Measurements from ENCODE around the gene IRAG1. TPM values are rescaled to one million over a fixed set of nuclear protein-coding genes. Genes with fewer than 3 reads are reported as not detected.

IRAG1 gene
- total RNA-seq, 4 donors from 2014 or later = 2.0 to 10.9 (median 4.0) TPM

GRCh38 chr11:10646681-10647355 lies 46.7 kb downstream of the IRAG1 start:
- WGBS, 2 donors = 89 to 91% methylated on average over 7 to 8 of the region's 8 CpGs
- no peak overlapping the region for H3K4me3 ChIP-seq (ENCODE audit: low read depth, poor library complexity, severe bottlenecking)
- DNase-seq (ENCODE audit: low spot score in 2 of 2) = no peak
- TF ChIP-seq CTCF (IDR thresholded peaks at IDR 0.05) (no peak), POLR2A (IDR thresholded peaks at IDR 0.05) (no peak)
- intact Hi-C loops (cut with DNase I; ENCODE audit: low total_unique reads) = no loop called here

GRCh38 chr11:10646005-10646404 lies 47.5 kb downstream of the IRAG1 start:
- H3K4me3 ChIP-seq (ENCODE audit: low read depth, poor library complexity, severe bottlenecking) = no peak overlapping the region
- DNase-seq (ENCODE audit: low spot score in 2 of 2) = no peak
- intact Hi-C loops (cut with DNase I; ENCODE audit: low total_unique reads) = no loop called here
- TF ChIP-seq POLR2A (IDR thresholded peaks at IDR 0.05) = no peak
- no peak for TF ChIP-seq CTCF (IDR thresholded peaks at IDR 0.05)

GRCh38 chr11:10645212-10645795 lies 48.3 kb downstream of the IRAG1 start:
- TF ChIP-seq POLR2A (IDR thresholded peaks at IDR 0.05) (no peak), CTCF (IDR thresholded peaks at IDR 0.05) (no peak)
- DNase-seq (ENCODE audit: low spot score in 2 of 2) = no peak
- intact Hi-C loops (cut with DNase I; ENCODE audit: low total_unique reads) = no loop called here
- WGBS, 2 donors = 86 to 89% methylated on average over 6 of the region's 6 CpGs
- H3K4me3 ChIP-seq (ENCODE audit: low read depth, poor library complexity, severe bottlenecking) = no peak overlapping the region

Other genes starting within 250 kb of the IRAG1 start
- gene AMPD3, start 238.5 kb downstream of the IRAG1 start, total RNA-seq = 10 to 100 TPM; 30.2 to 43.3 (median 32.6) TPM
- gene RNF141, start 152.6 kb downstream of the IRAG1 start, total RNA-seq = 10 to 100 TPM; 70.6 to 74.9 (median 74.2) TPM
- 10 to 100 TPM; 14.3 to 29.0 (median 20.6) TPM for gene LYVE1, start 125.1 kb downstream of the IRAG1 start, total RNA-seq
- 10 to 100 TPM; 27.8 to 31.8 (median 29.3) TPM for gene CTR9, start 57.5 kb upstream of the IRAG1 start, total RNA-seq
- gene EIF4G2, start 115.2 kb upstream of the IRAG1 start, total RNA-seq = 100 to 1,000 TPM; 380 to 450 (median 415) TPM
- 10 to 100 TPM; 29.0 to 38.0 (median 36.0) TPM for gene ZBED5, start 164.3 kb upstream of the IRAG1 start, total RNA-seq

Measured in lower leg skin (tissue), 4 donors.